Vagina (tissue), 2 donors: Measurements from ENCODE around the gene BGN.

Experiments used
- CTCF ChIP-seq, 3 experiments: fragments of 450-650 bp in 2 of 3; fragments of 200-600 bp in 1 of 3; sonication (generic) in 1 of 3; IDR thresholded peaks; one replicate each; pipeline ENCODE4 v1.5.1; 2017 to 2019; ENCODE audit warnings: antibody characterized with exemption in 3 of 3, mild to moderate bottlenecking in 2 of 3, moderate library complexity in 2 of 3
- POLR2A ChIP-seq, 2 donors: fragments of 450-650 bp; IDR thresholded peaks; one replicate each; pipeline ENCODE4 v1.6.1; 2017; ENCODE audit warnings: antibody characterized with exemption in 2 of 2, mild to moderate bottlenecking in 2 of 2, moderate library complexity in 2 of 2
- POLR2AphosphoS5 ChIP-seq, 2 donors: sonication (generic); formaldehyde crosslinking; IDR thresholded peaks; one replicate each; pipeline ENCODE4 v1.9.0; 2017; ENCODE audit warnings: antibody characterized with exemption in 2 of 2, mild to moderate bottlenecking in 2 of 2, low read depth in 1 of 2; ENCODE audit not compliant: insufficient read depth in 1 of 2

- TF ChIP-seq CTCF (IDR thresholded peaks at IDR 0.05) (no peak), POLR2A (IDR thresholded peaks at IDR 0.05) (no peak), POLR2AphosphoS5 (IDR thresholded peaks at IDR 0.05; ENCODE audit: insufficient read depth in 1 of 2, low read depth in 1 of 2) (no peak)
Measured at GRCh38 chrX:153502131-153502530, 7.4 kb downstream of the BGN start.
